Adrenal gland (tissue), 12 donors: ENCODE data around the gene UBAC2. TPM values are rescaled to one million over a fixed set of nuclear protein-coding genes. Genes with fewer than 3 reads are reported as not detected.

ENCODE experiments used
- DNase-seq, 7 donors: peaks; one replicate each; pipeline ENCODE4 v3.0.0-alpha.2; 2019 to 2020
- H3K27ac ChIP-seq, 5 donors: fragments of 200-600 bp; sonication (generic) in 4 of 5; 1 replicate in 3 of 5; 2 replicates in 2 of 5; pipeline versions ENCODE4 v1.5.1 to v1.8.0; 2016 to 2020; ENCODE audit warnings: mild to moderate bottlenecking in 1 of 5
- H3K27me3 ChIP-seq: fragments of 200-600 bp; 2 replicates; pipeline ENCODE4 v1.8.0; 2021
- H3K36me3 ChIP-seq, 2 donors: fragments of 200-600 bp; replicated peaks in 1 of 2; 1 replicate in 1 of 2; 2 replicates in 1 of 2; pipeline versions ENCODE4 v1.5.1 to v1.8.0; 2018 to 2022
- H3K4me1 ChIP-seq, 2 donors: fragments of 200-600 bp; replicated peaks in 1 of 2; 1 replicate in 1 of 2; 2 replicates in 1 of 2; pipeline versions ENCODE4 v1.5.1 to v1.8.0; 2018 to 2021
- H3K4me3 ChIP-seq, 4 donors: fragments of 200-600 bp; sonication (generic) in 3 of 4; one replicate each; pipeline ENCODE4 v1.5.1; 2016 to 2018
- H3K9me3 ChIP-seq, 3 donors: fragments of 200-600 bp; sonication (generic) in 1 of 3; replicated peaks in 1 of 3; 1 replicate in 2 of 3; 2 replicates in 1 of 3; pipeline versions ENCODE4 v1.5.1 to v1.8.0; 2016 to 2021
- POLR2A ChIP-seq, 2 donors: fragments of 450-650 bp; IDR thresholded peaks; one replicate each; pipeline ENCODE4 v1.6.1; 2017; ENCODE audit warnings: antibody characterized with exemption in 2 of 2, mild to moderate bottlenecking in 2 of 2, moderate library complexity in 1 of 2
- WGBS, 4 donors: extraction: QIAGEN DNeasy Blood & Tissue Kit in 2 of 4; methylation state at CpG; one replicate each; pipeline versions ENCODE4 v1.1.5 to v1.1.7; 2013 to 2017; 5-methylcytosine and 5-hydroxymethylcytosine counted together
- intact Hi-C, 2 donors: fragments of 100-400 bp; cut with DNase I; formaldehyde crosslinking; loops; one replicate each; pipeline versions ENCODE4 v1.14.1 to v1.15.0; 2022 to 2023
- polyA plus RNA-seq, 3 donors: library from polyadenylated mRNA; stranded (reverse); fragments of 200-250 nt in 2 of 3; fragments of 350-450 nt in 1 of 3; fragmentation: Illumina TruSeq in 1 of 3; extraction: RNeasy Lipid Tissue Mini Kit (QIAGEN cat#74804) in 1 of 3; gene quantifications; one replicate each; pipeline ENCODE4 v1.2.3, GENCODE V29; 2013 to 2014
- total RNA-seq, 9 donors: library from RNA; depleted of rRNA in 4 of 9; stranded (reverse); fragments of >200 nt in 4 of 9; fragments of 120-200 nt in 1 of 9; fragmentation: NEBNext Ultra II Directional in 1 of 9; extraction: Animal tissue kit (Norgen Biotek cat#: 25700) in 1 of 9; gene quantifications; one replicate each; pipeline versions ENCODE4 v1.1.0 to v1.2.4, GENCODE V29; 2013 to 2023
- TF ChIP-seq, protein P1 (sequence below), 6 experiments: fragments of 450-650 bp in 4 of 6; fragments of 200-600 bp in 2 of 6; sonication (generic) in 1 of 6; IDR thresholded peaks; 1 replicate in 5 of 6; 2 replicates in 1 of 6; pipeline versions ENCODE4 v1.5.1 to v1.8.0; 2016 to 2021; ENCODE audit warnings: antibody characterized with exemption in 6 of 6, mild to moderate bottlenecking in 2 of 6, moderate library complexity in 1 of 6
- donor health status: healthy with polysubstance abuse.
- donor health status: Bipolar disorder and iron deficiency.
- donor health status: DM: yes; HTN: yes; CAD: no.
- donor health status: DM: no; HTN: no; CAD: no.
- donor health status: DM: no; HTN: no; CAD: no.
- donor health status: DM: yes; HTN: yes; CAD: no.

Gene UBAC2
- total and polyA plus RNA-seq, 12 donors, result 46.3 to 67.8 (median 53.5) TPM

DNA sequence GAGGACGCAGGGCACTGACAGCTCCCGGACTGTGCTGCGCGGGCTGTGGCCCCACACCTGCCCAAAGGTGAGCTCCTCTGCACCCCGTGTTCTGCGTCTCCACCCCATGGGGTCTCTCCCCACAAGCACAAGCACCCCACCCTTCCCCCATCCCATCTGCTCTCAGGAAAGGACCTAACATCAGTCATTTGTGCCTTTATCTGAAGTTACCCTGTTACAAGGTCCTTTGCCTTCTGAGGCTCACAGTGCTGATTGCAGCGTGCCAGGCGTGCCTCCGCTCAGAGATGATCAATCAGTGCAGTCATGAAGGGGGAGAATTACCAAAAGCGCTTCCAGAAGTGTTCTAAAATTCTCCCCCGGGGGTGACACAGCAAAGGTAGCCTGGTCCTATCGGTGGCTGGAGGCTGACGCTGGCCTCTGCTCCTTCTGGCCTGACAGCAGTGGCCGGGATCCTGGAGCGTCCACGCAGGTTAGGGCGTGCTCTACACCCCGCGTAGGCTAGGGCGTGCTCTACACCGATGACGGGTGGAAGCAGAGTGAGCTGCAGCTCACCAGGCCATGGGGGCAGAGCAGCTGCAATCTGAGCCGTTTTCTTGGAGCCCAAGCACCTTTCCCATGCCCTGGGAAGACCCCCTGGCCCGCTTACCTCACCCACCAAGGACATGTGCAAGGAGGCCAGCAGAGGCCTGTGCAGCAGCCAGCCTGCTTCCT is 215.9 kb downstream of the UBAC2 start:
- peak in 5 of 7 donors; percentile 38 to 66 (median 55) for DNase-seq
- H3K9me3 ChIP-seq, result no peaks in the 10 kb centered on the region
- intact Hi-C loops, result no loop called here
- no peaks in the 10 kb centered on the region for H3K27me3 ChIP-seq
- TF ChIP-seq, protein P1, sequence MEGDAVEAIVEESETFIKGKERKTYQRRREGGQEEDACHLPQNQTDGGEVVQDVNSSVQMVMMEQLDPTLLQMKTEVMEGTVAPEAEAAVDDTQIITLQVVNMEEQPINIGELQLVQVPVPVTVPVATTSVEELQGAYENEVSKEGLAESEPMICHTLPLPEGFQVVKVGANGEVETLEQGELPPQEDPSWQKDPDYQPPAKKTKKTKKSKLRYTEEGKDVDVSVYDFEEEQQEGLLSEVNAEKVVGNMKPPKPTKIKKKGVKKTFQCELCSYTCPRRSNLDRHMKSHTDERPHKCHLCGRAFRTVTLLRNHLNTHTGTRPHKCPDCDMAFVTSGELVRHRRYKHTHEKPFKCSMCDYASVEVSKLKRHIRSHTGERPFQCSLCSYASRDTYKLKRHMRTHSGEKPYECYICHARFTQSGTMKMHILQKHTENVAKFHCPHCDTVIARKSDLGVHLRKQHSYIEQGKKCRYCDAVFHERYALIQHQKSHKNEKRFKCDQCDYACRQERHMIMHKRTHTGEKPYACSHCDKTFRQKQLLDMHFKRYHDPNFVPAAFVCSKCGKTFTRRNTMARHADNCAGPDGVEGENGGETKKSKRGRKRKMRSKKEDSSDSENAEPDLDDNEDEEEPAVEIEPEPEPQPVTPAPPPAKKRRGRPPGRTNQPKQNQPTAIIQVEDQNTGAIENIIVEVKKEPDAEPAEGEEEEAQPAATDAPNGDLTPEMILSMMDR (IDR thresholded peaks at IDR 0.05), result no peak
- no peak for TF ChIP-seq POLR2A (IDR thresholded peaks at IDR 0.05)
- H3K4me1 ChIP-seq, result peaks cover 8 to 16% of the 10 kb centered on the region in 2 donors
- no peaks in the 10 kb centered on the region for H3K36me3 ChIP-seq
- H3K4me3 ChIP-seq, result no peak overlapping the region
- WGBS, 4 donors, result 52 to 67% (median 59%) methylated on average over 9 to 24 of the region's 24 CpGs
- H3K27ac ChIP-seq, result peak overlapping the region in 1 of 5 donors; percentile 65

DNA sequence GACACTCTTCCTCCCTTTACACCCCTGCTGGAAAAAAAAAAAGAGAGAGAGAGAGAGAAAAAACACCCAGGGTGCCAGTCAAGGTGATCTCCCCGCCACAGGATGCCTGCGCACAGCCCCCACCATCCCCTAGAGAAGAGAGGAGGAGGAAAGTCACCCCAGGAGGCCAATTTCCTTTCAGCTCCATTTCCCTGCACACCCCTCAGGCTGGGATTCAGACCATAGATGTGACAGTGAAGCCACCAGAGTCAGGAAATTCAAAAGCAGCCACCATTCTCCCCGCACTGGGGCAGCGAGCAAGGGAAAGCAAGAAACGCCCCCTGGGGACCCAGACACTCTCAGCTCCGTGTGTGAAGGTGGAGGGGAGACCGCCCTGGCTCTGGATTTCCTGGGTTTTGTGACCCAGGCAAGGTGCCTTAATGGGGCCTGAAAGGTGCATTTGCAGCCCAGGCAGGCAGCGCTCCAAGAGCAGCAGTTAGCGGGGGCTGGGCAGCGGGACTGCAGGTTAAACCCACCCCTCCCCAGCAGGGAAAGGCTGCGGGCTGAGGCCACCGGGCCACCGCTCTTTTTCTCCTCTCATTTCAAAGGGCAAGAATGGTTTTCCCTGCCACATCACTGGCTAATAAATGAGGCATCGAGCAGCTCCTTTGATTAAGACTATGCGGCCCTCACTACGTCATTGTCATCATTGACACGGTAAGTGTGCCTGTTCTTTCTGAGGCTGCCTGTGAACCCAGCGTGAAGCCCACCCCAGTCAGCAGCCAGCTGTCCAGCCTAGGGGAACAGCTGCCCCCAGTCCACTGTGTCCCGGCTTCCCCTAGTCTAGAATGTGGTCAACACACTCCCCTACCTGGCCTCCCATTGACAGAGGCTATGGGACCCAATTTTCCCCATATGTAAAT is 216.8 kb downstream of the UBAC2 start:
- peaks cover 8 to 16% of the 10 kb centered on the region in 2 donors for H3K4me1 ChIP-seq
- 78 to 83% (median 82%) methylated on average over 17 to 19 of the region's 19 CpGs for WGBS, 4 donors
- DNase-seq, result peak in 1 of 7 donors; percentile 0
- H3K27me3 ChIP-seq, result no peaks in the 10 kb centered on the region
- no peaks in the 10 kb centered on the region for H3K9me3 ChIP-seq
- H3K27ac ChIP-seq, result no peak overlapping the region
- H3K36me3 ChIP-seq, result no peaks in the 10 kb centered on the region
- TF ChIP-seq POLR2A (IDR thresholded peaks at IDR 0.05), result no peak
- TF ChIP-seq, protein P1 (IDR thresholded peaks at IDR 0.05), result no peak
- no peak overlapping the region for H3K4me3 ChIP-seq
- intact Hi-C loops, result no loop called here

DNA sequence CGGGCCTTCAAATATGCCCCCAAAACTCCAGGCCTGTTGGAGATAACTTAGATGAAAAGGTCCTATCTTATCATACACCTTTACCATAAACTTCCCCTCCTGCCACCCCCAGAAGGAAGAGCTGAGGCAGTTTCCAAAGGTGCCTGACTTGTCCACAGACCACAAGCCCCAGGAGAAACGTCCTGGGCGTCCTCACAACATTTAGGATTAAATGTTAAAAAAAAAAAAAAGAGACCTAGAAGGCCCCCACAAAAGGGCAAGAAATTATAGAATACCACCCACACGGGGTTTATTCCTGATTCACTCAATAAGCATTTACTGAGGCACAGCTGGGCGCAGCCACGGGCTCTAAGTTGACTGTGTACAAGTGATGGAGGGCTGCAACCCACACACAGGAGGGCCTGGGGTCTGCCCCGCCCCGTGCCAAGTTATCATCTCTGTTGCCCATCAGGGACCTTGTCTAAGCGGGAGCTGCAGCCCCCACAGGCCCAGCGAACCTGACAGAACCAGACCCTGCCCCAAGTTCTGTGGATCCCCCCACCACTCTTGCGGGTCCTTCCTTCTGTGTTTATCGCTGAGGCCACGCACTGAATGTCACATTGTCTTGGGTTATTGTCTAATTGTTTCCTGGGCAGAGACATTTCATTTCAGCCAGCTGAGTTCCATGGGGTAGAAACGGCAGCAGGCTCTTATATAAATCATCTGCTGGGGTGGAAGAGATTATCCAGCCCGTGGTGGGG is 217.6 kb downstream of the UBAC2 start:
- H3K36me3 ChIP-seq, result no peaks in the 10 kb centered on the region
- H3K27ac ChIP-seq, result no peak overlapping the region
- no peaks in the 10 kb centered on the region for H3K9me3 ChIP-seq
- WGBS, 4 donors, result 83 to 90% (median 86%) methylated on average over 15 of the region's 15 CpGs
- TF ChIP-seq POLR2A (IDR thresholded peaks at IDR 0.05), result no peak
- no peaks in the 10 kb centered on the region for H3K27me3 ChIP-seq
- no peak overlapping the region for H3K4me3 ChIP-seq
- intact Hi-C loops, result no loop called here
- H3K4me1 ChIP-seq, result peaks cover 8 to 16% of the 10 kb centered on the region in 2 donors
- DNase-seq, result peak in 1 of 7 donors; percentile 0

DNA sequence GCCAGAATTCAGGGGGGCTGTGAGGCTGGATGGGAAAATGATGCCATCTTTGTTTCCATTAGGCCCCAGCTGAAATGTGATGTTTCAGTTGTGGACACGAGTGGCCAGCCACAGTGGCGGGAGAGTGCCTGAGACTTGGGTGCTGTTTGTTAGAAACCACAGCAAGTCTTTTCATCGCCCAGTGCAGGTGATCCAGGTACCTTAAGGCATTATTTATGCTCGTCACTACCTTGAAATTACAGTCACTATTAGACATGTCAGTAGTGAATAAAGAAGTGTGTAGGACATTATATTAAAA is 218.1 kb downstream of the UBAC2 start:
- no peak for TF ChIP-seq POLR2A (IDR thresholded peaks at IDR 0.05)
- TF ChIP-seq, protein P1 (IDR thresholded peaks at IDR 0.05), result no peak
- peaks cover 8 to 13% of the 10 kb centered on the region in 2 donors for H3K4me1 ChIP-seq
- no peak for DNase-seq
- no peaks in the 10 kb centered on the region for H3K9me3 ChIP-seq
- H3K36me3 ChIP-seq, result no peaks in the 10 kb centered on the region
- no peak overlapping the region for H3K4me3 ChIP-seq
- 86 to 96% (median 92%) methylated on average over 4 of the region's 4 CpGs for WGBS, 4 donors
- intact Hi-C loops, result no loop called here
- H3K27ac ChIP-seq, result no peak overlapping the region
- no peaks in the 10 kb centered on the region for H3K27me3 ChIP-seq
